GM12892 (cell line): ENCODE data around the gene P2RY14.

ENCODE experiments used
- POLR2A ChIP-seq: IDR thresholded peaks from 2 replicates; pipeline ENCODE4 v1.6.1; 2011; ENCODE audit warnings: low read depth, low read length, control low read depth
- POLR2AphosphoS5 ChIP-seq: IDR thresholded peaks from 2 replicates; pipeline ENCODE4 v1.6.1; 2011; ENCODE audit warnings: low read depth, low read length, control low read depth
- TAF1 ChIP-seq: IDR thresholded peaks from 2 replicates; pipeline ENCODE4 v1.6.1; 2011; ENCODE audit warnings: low read depth, mild to moderate bottlenecking, control low read depth, low read length, borderline replicate concordance

DNA sequence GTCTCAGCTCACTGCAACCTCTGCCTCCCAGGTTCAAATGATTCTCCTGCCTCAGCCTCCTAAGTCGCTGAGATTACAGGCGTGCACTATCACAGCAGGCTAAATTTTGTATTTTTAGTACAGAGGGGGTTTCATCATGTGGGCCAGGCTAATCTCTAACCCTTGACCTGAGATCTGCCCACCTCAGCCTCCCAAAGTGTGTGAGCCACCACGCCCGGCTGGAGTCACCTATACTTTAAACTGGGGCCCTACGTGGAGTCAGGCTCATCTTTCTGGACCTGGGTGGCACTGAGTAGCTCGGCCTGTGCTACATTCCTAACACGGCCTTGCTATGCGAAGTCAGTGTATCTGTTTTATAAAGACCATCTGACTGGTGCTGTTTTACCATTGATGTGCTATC lies 81.1 kb downstream of the P2RY14 start:
- TF ChIP-seq TAF1 (no peak), POLR2A (no peak), POLR2AphosphoS5 (no peak)
